GM19238 (cell line): ENCODE results near the gene TSPO.

Experiments
- DNase-seq: peaks from one replicate; pipeline ENCODE4 v3.0.0; 2011; ENCODE audit warnings: low spot score; ENCODE audit not compliant: insufficient read length

TSPO gene

GRCh38 chr22:43158778-43159483 is 7.6 kb downstream of the TSPO start:
- no peak for DNase-seq

GRCh38 chr22:43159484-43160178 is 8.3 kb downstream of the TSPO start:
- no peak for DNase-seq

GRCh38 chr22:43160497-43161126 is 9.3 kb downstream of the TSPO start:
- no peak for DNase-seq

GRCh38 chr22:43162412-43163150 is 11.2 kb downstream of the TSPO start:
- no peak for DNase-seq

- no peak for DNase-seq
Observed at GRCh38 chr22:43163241-43163795, 12.0 kb downstream of the TSPO start.

GRCh38 chr22:43164636-43165035 is 13.3 kb downstream of the TSPO start:
- no peak for DNase-seq

- no peak for DNase-seq
Observed at GRCh38 chr22:43166132-43166930, 15.0 kb downstream of the TSPO start.

- DNase-seq = no peak
Observed at GRCh38 chr22:43167001-43167589, 15.7 kb downstream of the TSPO start.

GRCh38 chr22:43168471-43169309 is 17.3 kb downstream of the TSPO start:
- DNase-seq = no peak

- no peak for DNase-seq
Observed at GRCh38 chr22:43169310-43170130, 18.2 kb downstream of the TSPO start.

GRCh38 chr22:43170131-43170480 is 18.7 kb downstream of the TSPO start:
- no peak for DNase-seq

GRCh38 chr22:43171019-43171491 is 19.7 kb downstream of the TSPO start:
- DNase-seq = no peak

GRCh38 chr22:43171607-43172006 is 20.2 kb downstream of the TSPO start:
- DNase-seq = no peak

GRCh38 chr22:43172191-43172590 is 20.8 kb downstream of the TSPO start:
- DNase-seq = no peak

- no peak for DNase-seq
Observed at GRCh38 chr22:43173566-43173965, 22.2 kb downstream of the TSPO start.

- DNase-seq = no peak
Observed at GRCh38 chr22:43173976-43174720, 22.8 kb downstream of the TSPO start.

GRCh38 chr22:43174941-43175531 is 23.7 kb downstream of the TSPO start:
- no peak for DNase-seq
